A375 (cell line): ENCODE data around the gene FDXR. TPM values are rescaled to one million over a fixed set of nuclear protein-coding genes. Genes with fewer than 3 reads are reported as not detected.

Source experiments
- total RNA-seq: library from RNA; depleted of rRNA; stranded (reverse); fragments of >200 nt; shearing (Covaris generic); gene quantifications from 2 replicates; pipeline ENCODE4 v1.2.3, GENCODE V29; 2014; rRNA removed

Gene FDXR
- total RNA-seq: 18.9 and 21.4 TPM in 2 replicates

GRCh38 chr17:74872313-74873036 is at the start of gene FDXR:
TSS of gene FDXR (minus strand) at chr17:74872994. CDS start at chr17:74872944, 50 bp downstream.

GRCh38 chr17:74892974-74893911 is 20.4 kb upstream of the FDXR start, which contains the start of gene FADS6:
TSS of gene FADS6 (minus strand) at chr17:74893633. CDS start at chr17:74893595, 38 bp downstream.

GRCh38 chr17:74859459-74860228 is 13.2 kb downstream of the FDXR start, which contains the start of gene GRIN2C:
TSS of gene GRIN2C (minus strand) at chr17:74859885. CDS start at chr17:74855092, 4,793 bp downstream.

Other genes with a start within 250 kb of the FDXR start
- gene CD300E, start 249.3 kb downstream of the FDXR start, total RNA-seq: not detected in 2 replicates
- gene CD300LF, start 160.1 kb downstream of the FDXR start, total RNA-seq: not detected in 2 replicates
- gene RAB37, start 135.7 kb downstream of the FDXR start, total RNA-seq: 0.04 TPM in 1 of 2 replicates, not detected in the other
- 19.8 and 25.8 TPM in 2 replicates for gene NHERF1, start 124.4 kb downstream of the FDXR start, total RNA-seq
- gene NAT9, start 96.6 kb downstream of the FDXR start, total RNA-seq: 44.6 and 47.7 TPM in 2 replicates
- not detected in 2 replicates for gene GRIN2C, start 13.1 kb downstream of the FDXR start, total RNA-seq
- gene FADS6, start 20.6 kb upstream of the FDXR start, total RNA-seq: not detected in 2 replicates
- gene USH1G, start 50.3 kb upstream of the FDXR start, total RNA-seq: not detected in 2 replicates
- gene OTOP2, start 51.3 kb upstream of the FDXR start, total RNA-seq: not detected in 2 replicates
- gene OTOP3, start 62.9 kb upstream of the FDXR start, total RNA-seq: not detected in 2 replicates
- 1.7 and 3.0 TPM in 2 replicates for gene HID1, start 99.8 kb upstream of the FDXR start, total RNA-seq
- gene CDR2L, start 114.6 kb upstream of the FDXR start, total RNA-seq: 5.5 and 5.7 TPM in 2 replicates
- gene MRPL58, start 139.7 kb upstream of the FDXR start, total RNA-seq: 81.3 and 81.6 TPM in 2 replicates
- gene ATP5PD, start 174.0 kb upstream of the FDXR start, total RNA-seq: 237 and 300 TPM in 2 replicates
- gene KCTD2, start 174.2 kb upstream of the FDXR start, total RNA-seq: 10.0 and 11.9 TPM in 2 replicates
- gene SLC16A5, start 215.0 kb upstream of the FDXR start, total RNA-seq: 32.2 and 37.9 TPM in 2 replicates
- gene ARMC7, start 237.0 kb upstream of the FDXR start, total RNA-seq: 3.7 and 5.7 TPM in 2 replicates